ENCODE data around the gene KTI12.
"Not testable (repeated sequence)": the region's sequence is repeated elsewhere in the genome, so short reads cannot be mapped to it uniquely, and the experiment has no call there.

The KTI12 gene

DNA sequence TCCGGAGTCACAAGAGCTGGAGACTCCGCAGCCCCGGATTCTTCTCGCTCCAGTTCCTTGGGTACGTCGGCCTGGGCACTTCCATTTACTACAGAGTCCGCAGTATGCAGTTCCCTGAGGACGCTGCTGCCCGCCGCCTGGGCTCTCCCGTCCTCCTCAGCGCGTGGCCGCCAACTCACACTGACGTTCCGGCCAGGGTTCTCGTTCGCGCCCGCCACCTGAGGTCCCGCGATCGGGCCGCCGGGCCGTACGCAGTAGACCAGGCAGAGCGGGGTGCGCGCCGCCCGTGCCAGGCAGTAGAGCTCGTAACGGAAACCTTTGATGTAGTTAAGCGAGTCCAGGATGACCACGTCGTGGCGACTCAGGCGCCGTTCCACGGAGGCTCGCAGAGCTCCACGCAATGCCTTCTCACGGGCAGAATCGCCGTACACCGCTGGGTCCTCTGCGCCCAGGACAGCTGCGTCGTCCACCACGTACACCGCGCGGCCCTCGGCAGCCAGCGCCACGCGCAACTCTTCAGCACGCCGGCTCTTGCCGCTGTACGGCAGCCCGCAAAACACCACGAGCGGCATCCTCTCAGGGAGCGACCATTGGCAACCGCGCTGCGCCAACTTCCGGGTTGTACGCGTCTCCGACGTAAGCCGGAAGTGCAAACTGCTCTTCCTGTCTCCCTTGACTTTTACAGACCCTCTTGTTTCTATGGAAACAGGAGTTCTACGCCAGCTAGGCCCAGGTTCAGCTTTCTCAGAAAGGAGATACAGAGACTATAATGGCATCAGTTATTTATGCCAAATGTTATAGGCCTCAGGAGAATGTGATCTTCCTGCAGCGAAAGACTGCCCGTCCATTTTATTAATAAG, at the start of gene KTI12:
Gene KTI12 (minus strand): TSS at position 621 of the 860 bp plus-strand sequence. CDS start 49 bp downstream, at position 572.
- peak; percentile 84 to 85 for DNase-seq

GRCh38 chr1:52080014-52080415, 46.4 kb upstream of the KTI12 start:
- DNase-seq, result no peak

GRCh38 chr1:52077277-52077676, 43.7 kb upstream of the KTI12 start:
- DNase-seq, result not testable (repeated sequence)

GRCh38 chr1:52072291-52072690, 38.7 kb upstream of the KTI12 start:
- no peak for DNase-seq

- DNase-seq, result no peak
Observed at GRCh38 chr1:52070704-52071103, 37.1 kb upstream of the KTI12 start.

GRCh38 chr1:52063192-52063591, 29.6 kb upstream of the KTI12 start:
- no peak for DNase-seq

DNA sequence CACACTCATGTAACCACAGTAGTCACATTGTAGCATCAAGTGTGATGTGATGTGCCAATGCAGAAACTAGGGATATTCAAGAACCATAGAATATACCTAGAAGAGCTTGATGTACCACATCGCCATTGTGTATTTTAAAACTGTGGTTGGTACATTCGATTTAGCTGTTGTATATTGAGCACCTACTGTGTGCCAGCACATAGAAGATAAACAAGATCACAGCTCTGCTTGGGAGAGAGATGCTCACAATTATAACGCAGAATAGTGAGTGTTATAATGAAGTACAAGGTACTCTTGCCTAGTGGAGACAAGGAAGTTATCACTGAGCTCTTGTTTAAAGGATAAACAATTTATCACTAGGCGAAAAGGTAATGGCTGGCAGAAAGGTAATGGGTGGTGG, 27.2 kb upstream of the KTI12 start:
- DNase-seq, result no peak

- DNase-seq, result no peak
Observed at GRCh38 chr1:52059888-52060287, 26.3 kb upstream of the KTI12 start.

DNA sequence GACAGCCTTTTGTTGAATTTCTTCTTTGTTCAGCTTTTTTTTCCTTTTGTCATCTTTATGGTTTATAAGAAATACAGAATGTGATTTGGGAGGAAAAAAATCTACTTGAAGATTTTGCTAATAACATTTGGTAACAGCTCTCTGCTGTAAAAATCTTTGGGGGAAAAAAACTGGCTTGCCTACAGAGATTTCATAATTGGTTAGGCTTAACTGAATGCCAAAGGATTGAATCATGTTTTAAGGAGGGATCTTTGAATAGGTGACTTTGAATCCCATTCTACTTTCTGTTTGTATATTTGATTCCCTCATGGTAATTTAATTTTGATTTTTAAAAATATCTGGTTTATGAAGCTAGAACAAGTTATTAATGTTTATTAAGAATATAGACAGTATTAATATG, 25.7 kb upstream of the KTI12 start:
- no peak for DNase-seq

DNA sequence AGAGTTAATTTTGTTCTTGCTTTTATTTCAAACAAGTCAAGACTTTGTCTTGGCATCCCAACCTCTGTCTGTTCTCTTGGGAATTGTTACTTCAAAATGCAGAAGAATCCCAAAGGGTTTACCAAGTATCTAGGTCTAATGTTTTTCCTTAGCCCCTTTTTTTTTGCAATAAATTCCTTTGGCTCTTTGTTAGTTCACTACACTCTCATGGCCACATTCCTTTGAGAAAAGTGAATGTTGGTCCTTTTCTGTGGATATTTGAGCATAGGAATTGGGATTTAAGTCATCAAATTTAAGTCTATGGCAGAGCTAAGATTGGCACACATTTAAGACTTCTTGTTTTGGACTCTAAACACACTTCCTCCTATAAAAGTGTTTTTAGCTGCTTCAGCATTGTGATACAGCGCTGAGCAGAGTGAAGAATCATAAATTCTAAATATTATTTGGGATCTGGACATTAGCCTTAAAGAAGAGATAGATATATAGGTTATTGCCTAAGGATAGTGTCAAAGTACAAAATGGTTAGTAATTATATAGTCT, 24.3 kb upstream of the KTI12 start:
- no peak for DNase-seq

- no peak for DNase-seq
Observed at GRCh38 chr1:52057255-52057654, 23.6 kb upstream of the KTI12 start.

GRCh38 chr1:52056937-52057231, 23.3 kb upstream of the KTI12 start:
- no peak for DNase-seq

DNA sequence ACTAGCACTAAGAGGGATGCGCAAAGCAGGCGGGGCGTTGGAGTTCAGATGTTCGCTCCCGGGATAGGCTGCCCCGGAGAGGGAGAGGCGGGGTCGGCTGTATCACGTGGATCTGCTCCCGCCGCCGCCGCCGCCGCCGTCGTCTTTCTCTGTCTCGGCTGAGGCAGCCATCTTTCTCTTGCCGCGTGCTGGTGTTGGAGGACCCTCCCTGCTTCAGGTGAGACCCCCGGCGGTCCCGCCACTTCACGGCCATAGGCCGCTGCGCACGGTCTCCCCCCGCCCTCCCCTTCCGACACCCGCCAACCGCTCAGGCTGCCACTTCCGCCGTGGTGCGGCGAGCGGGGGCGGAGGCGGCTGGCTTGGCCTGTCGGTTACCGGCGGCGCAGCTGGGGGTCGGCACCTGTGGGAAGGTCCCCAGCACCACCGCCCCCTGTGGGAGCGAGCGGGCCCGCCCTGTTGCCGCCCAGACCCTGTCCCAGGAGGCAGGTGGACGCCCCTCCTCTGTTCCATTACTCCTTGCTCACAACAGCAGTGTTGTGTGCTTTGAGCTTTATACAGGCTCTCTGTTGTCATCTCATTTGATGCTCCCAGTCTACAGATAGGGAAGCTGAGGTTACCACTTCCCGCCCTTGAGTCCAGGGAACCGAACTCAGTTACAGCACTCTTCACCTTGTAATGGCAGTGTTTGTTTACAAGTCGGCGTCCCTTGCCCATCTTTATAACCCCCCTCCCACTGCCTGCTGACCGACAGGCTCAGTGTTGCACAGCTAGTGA, 22.7 kb upstream of the KTI12 start, which contains the start of gene BTF3L4:
Gene BTF3L4 (plus strand): TSS at position 133 of the 774 bp plus-strand sequence. CDS start 3,553 bp downstream, outside the sequence.
- peak; percentile 95 for DNase-seq

DNA sequence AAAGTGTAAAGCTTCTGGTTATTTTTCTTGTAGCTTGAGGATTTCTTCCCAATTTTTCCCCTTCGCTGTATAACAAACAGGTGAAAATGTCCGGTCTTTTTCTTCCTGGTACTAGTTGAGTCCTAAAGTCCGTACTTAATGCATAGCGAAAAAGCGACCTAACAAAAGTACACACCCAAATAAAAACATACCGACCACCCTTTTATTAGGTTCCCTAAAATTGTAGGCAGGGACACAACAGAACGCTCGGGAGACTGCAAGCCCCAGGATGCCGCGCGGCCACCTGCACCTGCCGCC, 22.2 kb upstream of the KTI12 start:
- DNase-seq, result no peak

DNA sequence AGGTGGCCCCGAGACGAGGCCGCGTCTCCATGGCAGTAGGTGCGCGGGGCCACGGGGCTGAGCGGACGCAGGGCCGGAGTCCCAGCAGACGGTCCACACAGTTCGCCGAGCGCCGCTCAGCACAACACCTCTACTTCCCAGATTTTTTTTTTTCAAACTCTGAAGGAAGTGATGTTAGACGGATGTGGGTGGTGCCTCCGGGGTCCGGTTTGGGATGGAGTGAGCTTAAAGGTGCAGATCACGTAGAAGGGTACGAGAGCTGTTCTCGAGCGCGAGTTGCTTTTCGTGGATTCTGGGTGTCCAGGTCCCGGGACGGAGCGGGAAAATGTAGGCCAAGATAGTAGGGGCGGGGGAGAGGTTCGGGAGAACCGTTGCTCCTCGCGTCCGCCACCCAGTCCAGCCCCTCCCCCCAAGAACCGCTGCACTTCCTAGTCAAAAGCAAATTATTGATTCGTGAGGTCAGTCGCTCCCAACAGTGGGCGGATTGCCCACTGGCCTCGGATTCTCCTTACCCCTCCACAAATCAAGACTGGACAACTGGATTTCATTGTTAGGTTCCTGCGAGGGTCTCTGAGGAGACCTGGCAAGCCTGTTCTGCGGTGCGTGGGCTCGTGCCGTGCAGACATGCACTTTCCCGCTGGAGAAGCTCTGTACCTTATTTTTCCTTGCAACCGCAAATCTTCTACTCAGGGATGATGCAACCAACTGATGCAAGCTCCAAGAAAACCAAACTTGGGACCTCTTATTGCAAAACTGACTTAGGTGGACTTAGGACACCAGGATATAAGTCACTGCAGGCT, 21.7 kb upstream of the KTI12 start, which contains the start of gene TXNDC12:
Gene TXNDC12 (minus strand): TSS at position 126 of the 800 bp plus-strand sequence. CDS start 95 bp downstream, at position 31.
- peak; percentile 71 to 74 for DNase-seq

DNA sequence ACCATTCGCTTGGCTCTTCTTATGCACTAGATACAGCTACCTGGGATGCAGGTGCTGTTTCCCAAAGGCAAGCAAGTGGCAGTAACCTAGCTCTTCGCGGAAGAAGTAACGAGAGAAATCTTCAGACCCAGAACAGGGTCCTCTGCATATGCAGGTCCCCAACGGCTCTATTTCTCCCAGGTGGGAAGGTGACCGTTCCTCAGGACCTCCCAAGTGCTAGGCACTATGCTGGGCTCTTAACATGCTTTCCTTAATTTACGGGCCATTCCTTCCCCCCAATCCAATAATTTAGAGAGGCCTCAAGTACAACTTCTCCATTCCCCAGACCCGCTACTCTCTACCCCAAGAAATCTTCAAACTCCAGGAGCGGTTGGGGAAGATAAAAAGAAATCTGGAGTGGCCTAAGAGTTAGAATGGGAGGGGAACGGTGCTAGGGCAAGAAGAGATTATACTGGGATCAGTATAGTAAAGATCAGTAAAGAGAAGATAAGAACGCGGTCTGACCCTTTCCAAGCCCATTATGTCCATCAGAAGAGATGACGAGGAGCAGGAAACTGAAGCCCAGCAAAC, 21.0 kb upstream of the KTI12 start:
- DNase-seq, result no peak

DNA sequence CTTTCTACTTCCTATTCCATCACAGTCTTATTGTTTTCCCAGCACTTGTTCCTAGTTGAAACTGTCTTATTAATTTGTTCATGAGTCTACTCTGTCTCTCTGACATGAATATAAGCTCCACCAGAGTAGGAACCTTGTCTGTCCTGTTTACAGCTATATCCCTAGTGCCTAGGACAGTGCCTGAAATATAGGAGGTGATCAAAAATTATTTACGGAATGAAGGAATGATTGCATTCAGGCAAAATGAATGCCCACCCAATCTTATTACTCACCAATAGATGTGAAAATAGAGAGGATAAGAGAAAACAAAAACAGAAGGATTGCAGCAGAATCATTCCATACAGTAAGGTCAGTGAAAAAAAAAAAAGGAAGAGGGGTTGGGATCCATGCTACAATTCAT, 20.3 kb upstream of the KTI12 start:
- DNase-seq, result no peak

GRCh38 chr1:52049337-52049736, 15.7 kb upstream of the KTI12 start:
- DNase-seq, result not testable (repeated sequence)

DNA sequence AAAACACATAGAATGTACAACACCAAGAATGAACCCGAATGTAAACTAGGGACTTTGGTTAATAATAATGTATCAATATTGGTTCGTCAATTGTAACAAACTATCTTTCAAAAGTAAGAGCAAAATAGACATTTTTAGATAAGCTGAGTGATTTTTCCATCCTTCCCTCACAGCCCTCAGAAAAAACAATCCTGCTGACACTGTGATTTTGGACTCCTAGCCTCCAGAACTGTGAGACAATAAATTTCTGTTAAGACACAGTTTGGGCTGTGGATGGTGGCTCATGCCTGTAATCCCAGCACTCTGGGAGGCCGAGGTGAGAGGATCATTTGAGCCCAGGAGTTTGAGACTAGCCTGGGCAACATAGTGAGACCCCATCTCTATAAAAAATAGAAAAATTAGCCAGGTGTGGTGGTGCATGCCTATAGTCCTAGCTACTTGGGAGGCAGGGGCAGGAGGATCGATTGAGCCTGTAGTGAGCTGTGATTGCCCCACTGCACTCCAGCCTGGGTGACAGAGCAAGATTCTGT, 12.1 kb upstream of the KTI12 start:
- not testable (repeated sequence) for DNase-seq

GRCh38 chr1:52045236-52045635, 11.6 kb upstream of the KTI12 start:
- no peak for DNase-seq

GRCh38 chr1:52041551-52042185, 8.1 kb upstream of the KTI12 start:
- no peak for DNase-seq

GRCh38 chr1:52037909-52038308, 4.3 kb upstream of the KTI12 start:
- no peak for DNase-seq

Data from stimulated activated CD4-positive, alpha-beta T cell treated with anti-CD3 and anti-CD28 coated beads, Interleukin-2, amount 100 ng/mL, for 24 hours (primary cell).